Breast epithelium (tissue), 4 donors: ENCODE results near the gene SNAI3. TPM values are rescaled to one million over a fixed set of nuclear protein-coding genes. Genes with fewer than 3 reads are reported as not detected.

ENCODE experiments used
- DNase-seq, 2 donors: peaks; one replicate each; pipeline ENCODE4 v3.0.0-alpha.2; 2019; ENCODE audit warnings: low spot score in 2 of 2
- H3K27ac ChIP-seq, 2 donors: fragments of 200-600 bp; sonication (generic) in 1 of 2; one replicate each; pipeline ENCODE4 v1.5.1; 2016 to 2019; ENCODE audit warnings: mild to moderate bottlenecking in 1 of 2
- H3K27me3 ChIP-seq, 2 donors: fragments of 200-600 bp; sonication (generic) in 1 of 2; one replicate each; pipeline versions ENCODE4 v1.5.1 to v1.6.0; 2017 to 2019; ENCODE audit warnings: control low read depth in 1 of 2, mild to moderate bottlenecking in 1 of 2
- H3K36me3 ChIP-seq: fragments of 200-600 bp; one replicate; pipeline ENCODE4 v1.5.1; 2019
- H3K4me1 ChIP-seq, 2 donors: fragments of 200-600 bp; sonication (generic); one replicate each; pipeline ENCODE4 v1.5.1; 2016 to 2019; ENCODE audit warnings: control low read depth in 1 of 2
- H3K4me3 ChIP-seq, 3 donors: fragments of 200-600 bp; sonication (generic); 1 replicate in 2 of 3; 2 replicates in 1 of 3; pipeline ENCODE4 v1.5.1; 2016 to 2019; ENCODE audit warnings: mild to moderate bottlenecking in 3 of 3, moderate library complexity in 2 of 3
- H3K9me3 ChIP-seq, 2 donors: fragments of 200-600 bp; sonication (generic) in 1 of 2; one replicate each; pipeline ENCODE4 v1.5.1; 2016 to 2019; ENCODE audit warnings: control low read depth in 1 of 2
- POLR2A ChIP-seq: fragments of 450-650 bp; IDR thresholded peaks from one replicate; pipeline ENCODE4 v1.6.1; 2016; ENCODE audit warnings: antibody characterized with exemption, mild to moderate bottlenecking, moderate library complexity
- POLR2AphosphoS5 ChIP-seq, 3 donors: sonication (generic); formaldehyde crosslinking; IDR thresholded peaks; one replicate each; pipeline ENCODE4 v1.6.1; 2017; ENCODE audit warnings: antibody characterized with exemption in 3 of 3
- intact Hi-C: fragments of 100-400 bp; cut with DNase I; formaldehyde crosslinking; loops from one replicate; pipeline ENCODE4 v1.15.1; 2023; ENCODE audit warnings: low total_unique reads
- total RNA-seq, 3 donors: library from RNA; depleted of rRNA; stranded (reverse); fragments of >200 nt; gene quantifications; one replicate each; pipeline ENCODE4 v1.1.0, GENCODE V29; 2016
- TF ChIP-seq, protein P1 (sequence below), 3 donors: fragments of 450-650 bp; IDR thresholded peaks; one replicate each; pipeline ENCODE4 v1.5.1; 2016 to 2017; ENCODE audit warnings: antibody characterized with exemption in 3 of 3, mild to moderate bottlenecking in 3 of 3, moderate library complexity in 3 of 3

SNAI3 gene
- total RNA-seq, 3 donors from 2014 or later = 0.66 to 0.96 (median 0.73) TPM

DNA sequence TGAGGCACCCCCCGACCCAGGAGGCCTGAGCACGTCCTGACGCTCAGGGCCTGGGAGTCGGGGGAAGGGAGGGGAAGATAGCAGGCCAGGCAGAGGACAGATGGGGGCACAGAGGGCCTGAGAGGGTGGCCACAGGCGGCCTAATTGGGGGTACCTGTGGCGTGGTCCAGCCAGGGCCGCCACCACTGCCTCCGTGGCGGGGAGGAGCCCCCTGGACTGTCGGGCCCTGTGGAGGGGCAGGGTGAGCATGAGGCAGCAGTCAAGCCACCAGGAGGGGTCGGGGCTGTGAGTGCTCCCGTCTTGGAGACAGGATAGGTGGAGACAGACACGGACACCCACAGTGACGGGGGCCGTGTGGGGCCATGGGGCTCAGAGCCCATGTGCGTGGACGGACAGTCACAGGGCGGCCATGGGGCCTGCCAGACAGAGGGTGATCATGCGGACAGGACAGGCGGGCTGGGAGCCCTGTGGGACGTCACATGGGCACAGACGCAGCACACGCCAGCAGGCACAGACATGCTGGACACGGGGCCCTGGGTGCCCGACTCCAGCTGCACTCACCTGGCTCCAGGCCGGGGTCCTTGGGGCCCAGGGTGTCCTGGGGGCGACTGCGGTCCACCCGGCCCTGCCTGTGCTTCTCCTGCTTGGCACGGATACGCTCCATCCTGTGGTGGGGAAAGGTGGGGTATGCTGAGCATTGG, 38.7 kb upstream of the SNAI3 start:
- Histone ChIP-seq H3K4me3 (no peak overlapping the region), H3K36me3 (no peaks in the 10 kb centered on the region), H3K4me1 (no peaks in the 10 kb centered on the region), H3K27ac (no peak overlapping the region), H3K27me3 (no peaks in the 10 kb centered on the region), H3K9me3 (no peaks in the 10 kb centered on the region)
- intact Hi-C loops = no loop called here
- no peak for DNase-seq
- TF ChIP-seq, protein P1, sequence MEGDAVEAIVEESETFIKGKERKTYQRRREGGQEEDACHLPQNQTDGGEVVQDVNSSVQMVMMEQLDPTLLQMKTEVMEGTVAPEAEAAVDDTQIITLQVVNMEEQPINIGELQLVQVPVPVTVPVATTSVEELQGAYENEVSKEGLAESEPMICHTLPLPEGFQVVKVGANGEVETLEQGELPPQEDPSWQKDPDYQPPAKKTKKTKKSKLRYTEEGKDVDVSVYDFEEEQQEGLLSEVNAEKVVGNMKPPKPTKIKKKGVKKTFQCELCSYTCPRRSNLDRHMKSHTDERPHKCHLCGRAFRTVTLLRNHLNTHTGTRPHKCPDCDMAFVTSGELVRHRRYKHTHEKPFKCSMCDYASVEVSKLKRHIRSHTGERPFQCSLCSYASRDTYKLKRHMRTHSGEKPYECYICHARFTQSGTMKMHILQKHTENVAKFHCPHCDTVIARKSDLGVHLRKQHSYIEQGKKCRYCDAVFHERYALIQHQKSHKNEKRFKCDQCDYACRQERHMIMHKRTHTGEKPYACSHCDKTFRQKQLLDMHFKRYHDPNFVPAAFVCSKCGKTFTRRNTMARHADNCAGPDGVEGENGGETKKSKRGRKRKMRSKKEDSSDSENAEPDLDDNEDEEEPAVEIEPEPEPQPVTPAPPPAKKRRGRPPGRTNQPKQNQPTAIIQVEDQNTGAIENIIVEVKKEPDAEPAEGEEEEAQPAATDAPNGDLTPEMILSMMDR (IDR thresholded peaks at IDR 0.05) = no peak
- TF ChIP-seq POLR2AphosphoS5 (IDR thresholded peaks at IDR 0.05) (no peak), POLR2A (no peak)

DNA sequence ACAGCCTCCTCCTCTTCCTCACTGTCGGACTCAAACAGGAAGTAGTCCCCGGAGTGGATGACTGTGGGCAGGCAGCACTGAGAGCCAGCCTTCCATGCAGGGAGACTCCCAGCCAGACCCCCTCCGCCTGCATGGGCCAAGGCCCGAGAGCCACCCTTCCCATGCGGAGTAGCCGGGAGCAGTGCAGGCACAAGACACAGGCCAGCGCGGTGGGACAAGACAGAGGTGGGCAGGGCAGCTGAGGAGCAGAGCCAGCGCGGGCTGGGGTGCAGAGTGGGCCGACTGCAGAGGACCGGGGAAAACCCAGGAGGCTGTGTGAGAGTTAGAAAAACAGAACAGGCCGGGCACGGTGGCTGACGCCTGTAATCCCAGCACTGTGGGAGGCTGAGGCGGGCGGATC, 37.6 kb upstream of the SNAI3 start:
- H3K4me1 ChIP-seq = no peaks in the 10 kb centered on the region
- TF ChIP-seq, protein P1 (IDR thresholded peaks at IDR 0.05) = no peak
- TF ChIP-seq POLR2A (no peak), POLR2AphosphoS5 (IDR thresholded peaks at IDR 0.05) (no peak)
- H3K27me3 ChIP-seq = no peaks in the 10 kb centered on the region
- H3K27ac ChIP-seq = no peak overlapping the region
- no peak for DNase-seq
- no peak overlapping the region for H3K4me3 ChIP-seq
- H3K9me3 ChIP-seq = no peaks in the 10 kb centered on the region
- no peaks in the 10 kb centered on the region for H3K36me3 ChIP-seq
- intact Hi-C loops = no loop called here

DNA sequence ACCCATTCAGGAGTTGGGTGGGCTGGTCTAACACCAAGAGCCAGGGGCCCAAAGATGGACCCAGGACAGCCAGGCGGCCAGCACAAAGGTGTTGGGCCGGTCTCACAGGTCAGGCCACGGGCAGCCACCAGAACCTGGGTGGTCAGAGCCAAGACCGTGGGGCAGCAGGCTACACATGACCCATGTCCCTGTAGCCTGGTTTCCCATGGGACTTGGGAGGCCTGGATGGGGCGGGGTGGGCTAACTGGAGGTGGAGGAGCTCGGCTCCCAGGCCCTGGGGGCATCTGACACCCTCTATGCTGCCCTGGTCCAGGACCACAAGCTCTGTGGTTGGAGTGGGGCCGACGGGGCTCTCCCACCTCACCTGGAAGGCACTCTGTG, 37.2 kb upstream of the SNAI3 start:
- no peaks in the 10 kb centered on the region for H3K4me1 ChIP-seq
- H3K36me3 ChIP-seq = no peaks in the 10 kb centered on the region
- intact Hi-C loops = no loop called here
- no peak for TF ChIP-seq POLR2AphosphoS5 (IDR thresholded peaks at IDR 0.05)
- TF ChIP-seq POLR2A = no peak
- TF ChIP-seq, protein P1 (IDR thresholded peaks at IDR 0.05) = no peak
- H3K27me3 ChIP-seq = no peaks in the 10 kb centered on the region
- no peak overlapping the region for H3K4me3 ChIP-seq
- no peaks in the 10 kb centered on the region for H3K9me3 ChIP-seq
- H3K27ac ChIP-seq = no peak overlapping the region
- DNase-seq = no peak

DNA sequence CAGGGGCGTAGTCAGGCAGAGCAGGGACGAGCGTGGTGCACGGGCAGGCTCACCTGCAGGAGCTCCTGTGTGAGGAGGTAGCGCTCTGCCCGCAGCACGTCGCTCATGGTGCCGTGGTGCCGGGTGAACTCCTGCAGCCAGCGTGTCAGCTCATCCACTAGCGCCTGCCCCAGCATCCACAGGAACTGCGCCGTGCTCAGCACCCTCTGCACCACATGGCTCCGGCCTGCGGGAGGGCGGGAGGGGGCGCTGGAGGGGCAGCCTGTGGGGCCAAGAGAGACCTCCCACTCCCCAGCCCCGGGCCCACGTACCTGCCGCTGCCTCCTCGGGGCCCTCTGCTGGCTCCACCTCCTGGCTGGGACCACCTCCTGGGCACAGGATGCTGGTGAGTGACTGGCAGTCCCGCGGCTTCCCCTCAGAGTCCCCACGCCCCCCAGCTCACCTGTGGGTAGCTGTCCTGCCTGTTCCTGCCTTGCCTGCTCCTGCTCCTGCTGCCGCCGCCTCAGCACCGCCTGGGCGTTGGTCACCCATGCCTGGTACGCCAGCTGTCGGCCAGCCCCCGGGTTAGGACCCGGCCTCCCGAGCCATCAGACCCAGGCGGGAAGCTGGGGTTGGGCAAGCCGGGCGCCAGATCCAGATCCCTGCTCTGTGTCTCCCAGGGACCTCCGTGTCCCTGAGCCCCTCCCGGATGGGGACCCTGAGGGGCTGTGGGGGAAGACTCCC, 36.6 kb upstream of the SNAI3 start:
- Histone ChIP-seq H3K4me3 (no peak overlapping the region), H3K36me3 (no peaks in the 10 kb centered on the region), H3K27me3 (no peaks in the 10 kb centered on the region), H3K4me1 (no peaks in the 10 kb centered on the region), H3K27ac (no peak overlapping the region), H3K9me3 (no peaks in the 10 kb centered on the region)
- TF ChIP-seq, protein P1 (IDR thresholded peaks at IDR 0.05) = no peak
- TF ChIP-seq POLR2A (no peak), POLR2AphosphoS5 (IDR thresholded peaks at IDR 0.05) (no peak)
- intact Hi-C loops = no loop called here
- no peak for DNase-seq
